B cell (primary cell): Measurements from ENCODE around the gene NUDCD3.

Source experiments
- CTCF ChIP-seq: fragments of 200-600 bp; IDR thresholded peaks from one replicate; pipeline ENCODE4 v1.8.0; 2022; ENCODE audit warnings: antibody characterized with exemption, mild to moderate bottlenecking
- EZH2 ChIP-seq: IDR thresholded peaks from 2 replicates; pipeline ENCODE4 v1.6.1; 2012; ENCODE audit warnings: borderline replicate concordance, low read depth, mild to moderate bottlenecking, moderate library complexity, low read length; ENCODE audit not compliant: insufficient read depth, poor library complexity, severe bottlenecking

DNA sequence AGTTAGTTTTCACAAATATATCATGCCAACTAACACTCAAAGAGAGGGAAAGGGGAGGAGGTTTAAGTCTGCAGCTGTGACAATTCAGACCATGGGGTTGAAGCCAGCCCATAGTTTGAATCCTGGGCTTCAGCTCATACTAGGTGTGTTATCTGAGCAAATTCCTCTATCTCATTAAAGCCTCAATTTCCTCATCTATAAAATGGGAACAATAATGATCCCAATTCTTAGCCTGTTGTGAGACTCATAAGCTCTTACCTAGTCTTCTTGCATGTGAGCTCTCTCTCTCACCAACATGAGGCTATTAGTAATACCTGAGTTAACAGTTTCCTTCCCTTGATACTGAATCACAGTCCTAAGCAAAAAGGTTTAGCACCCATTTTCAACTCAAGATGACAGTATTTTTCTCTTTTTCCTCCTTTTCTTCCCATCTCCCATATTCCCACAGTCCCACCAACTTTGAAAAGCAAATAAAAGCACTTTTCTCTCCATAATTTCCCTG, 49.8 kb downstream of the NUDCD3 start:
- TF ChIP-seq CTCF (no peak), EZH2 (no peak)
